Natural killer cell (primary cell): Measurements from ENCODE around the gene ACP2. TPM values are rescaled to one million over a fixed set of nuclear protein-coding genes. Genes with fewer than 3 reads are reported as not detected.

Experiments
- ATAC-seq, 3 donors: fragments of 150-1000 bp in 2 of 3; fragments of 200-7000 bp in 1 of 3; cut with Tn5 transposase; 1 replicate in 1 of 3; 2 replicates in 2 of 3; pipeline ENCODE4 v1.10.0; 2021; ENCODE audit warnings: mild to moderate bottlenecking in 2 of 3, moderate library complexity in 2 of 3
- DNase-seq, 2 donors: peaks; one replicate each; pipeline versions ENCODE4 v3.0.0 to v3.0.0-alpha.2; 2013 to 2021; ENCODE audit warnings: mixed read lengths in 1 of 2
- H3K27ac ChIP-seq: one replicate; pipeline ENCODE4 v1.5.1; 2013; ENCODE audit warnings: mild to moderate bottlenecking, low read length
- H3K27me3 ChIP-seq: one replicate; pipeline ENCODE4 v1.6.1; 2013; ENCODE audit warnings: low read length; ENCODE audit not compliant: control insufficient read depth, insufficient read depth
- H3K36me3 ChIP-seq: one replicate; pipeline ENCODE4 v1.6.1; 2013; ENCODE audit warnings: low read length; ENCODE audit not compliant: control insufficient read depth, insufficient read depth
- H3K4me1 ChIP-seq: one replicate; pipeline ENCODE4 v1.6.1; 2013; ENCODE audit warnings: low read length; ENCODE audit not compliant: control insufficient read depth, insufficient read depth
- H3K4me3 ChIP-seq: one replicate; pipeline ENCODE4 v1.5.1; 2013; ENCODE audit warnings: low read length
- H3K9me3 ChIP-seq: one replicate; pipeline ENCODE4 v1.6.1; 2013; ENCODE audit warnings: low read length; ENCODE audit not compliant: control insufficient read depth, insufficient read depth
- H3K27ac Mint-ChIP-seq, 2 donors: one replicate each; pipeline ENCODE4 v1.8.0; 2022; ENCODE audit warnings: mild to moderate bottlenecking in 2 of 2, mixed read lengths in 2 of 2, moderate library complexity in 1 of 2
- H3K27me3 Mint-ChIP-seq, 2 donors: one replicate each; pipeline ENCODE4 v1.8.0; 2022; ENCODE audit warnings: low read depth in 2 of 2, mixed read lengths in 2 of 2
- H3K36me3 Mint-ChIP-seq: one replicate; pipeline ENCODE4 v1.8.0; 2022; ENCODE audit warnings: mixed read lengths
- H3K4me1 Mint-ChIP-seq, 2 donors: one replicate each; pipeline ENCODE4 v1.8.0; 2022; ENCODE audit warnings: mixed read lengths in 2 of 2
- H3K4me3 Mint-ChIP-seq: one replicate; pipeline ENCODE4 v1.8.0; 2022; ENCODE audit warnings: mild to moderate bottlenecking, moderate library complexity, mixed read lengths
- H3K9me3 Mint-ChIP-seq, 2 donors: one replicate each; pipeline ENCODE4 v1.8.0; 2022; ENCODE audit warnings: mixed read lengths in 2 of 2
- CTCF ChIP-seq: fragments of 200-600 bp; IDR thresholded peaks from one replicate; pipeline ENCODE4 v1.8.0; 2022; ENCODE audit warnings: antibody characterized with exemption
- WGBS: methylation state at CpG from one replicate; pipeline ENCODE4 v1.1.7; 2013; ENCODE audit warnings: missing lambda C conversion rate; ENCODE audit not compliant: insufficient coverage; 5-methylcytosine and 5-hydroxymethylcytosine counted together
- intact Hi-C: fragments of 100-400 bp; cut with micrococcal nuclease; formaldehyde crosslinking; loops from one replicate; pipeline ENCODE4 v1.14.2; 2022
- total RNA-seq, 4 donors: library from RNA; stranded (reverse); fragments of 120-200 nt in 1 of 4; gene quantifications; one replicate each; pipeline versions ENCODE4 v1.2.3 to v1.2.4, GENCODE V29; 2013 to 2022

The ACP2 gene
- total RNA-seq, 3 donors from 2014 or later (not counting 1 experiment from before 2014, with no cell fraction given) = 15.5 to 21.9 (median 16.8) TPM

GRCh38 chr11:47261291-47261800 lies 12.7 kb upstream of the ACP2 start:
- Histone ChIP-seq H3K4me1 (peaks cover 44% of the 10 kb centered on the region), H3K9me3 (no peaks in the 10 kb centered on the region), H3K4me3 (no peak overlapping the region), H3K36me3 (no peaks in the 10 kb centered on the region), H3K27ac (no peak overlapping the region), H3K27me3 (no peaks in the 10 kb centered on the region)
- Mint-ChIP-seq H3K36me3 (no peaks in the 10 kb centered on the region), H3K4me3 (no peak overlapping the region), H3K4me1 (peaks cover 27 to 34% of the 10 kb centered on the region in 2 donors), H3K9me3 (no peaks in the 10 kb centered on the region), H3K27ac (no peak overlapping the region), H3K27me3 (no peaks in the 10 kb centered on the region)
- WGBS = 92% methylated on average over 22 of the region's 22 CpGs
- no peak for ATAC-seq
- no peak for TF ChIP-seq CTCF
- intact Hi-C loops = no loop called here
- DNase-seq = no peak

- Mint-ChIP-seq H3K9me3 (no peaks in the 10 kb centered on the region), H3K27me3 (no peaks in the 10 kb centered on the region), H3K27ac (no peak overlapping the region), H3K4me1 (peaks cover 26 to 32% of the 10 kb centered on the region in 2 donors), H3K36me3 (no peaks in the 10 kb centered on the region), H3K4me3 (no peak overlapping the region)
- Histone ChIP-seq H3K4me3 (no peak overlapping the region), H3K9me3 (no peaks in the 10 kb centered on the region), H3K36me3 (no peaks in the 10 kb centered on the region), H3K27me3 (no peaks in the 10 kb centered on the region), H3K4me1 (peaks cover 37% of the 10 kb centered on the region), H3K27ac (no peak overlapping the region)
- no peak for TF ChIP-seq CTCF
- DNase-seq = no peak
- WGBS = 95% methylated on average over 19 of the region's 19 CpGs
- intact Hi-C loops = no loop called here
- ATAC-seq = no peak
Observed at GRCh38 chr11:47260366-47260765, 11.8 kb upstream of the ACP2 start.

- Mint-ChIP-seq H3K9me3 (no peaks in the 10 kb centered on the region), H3K27me3 (no peaks in the 10 kb centered on the region), H3K4me1 (peaks cover 22 to 32% of the 10 kb centered on the region in 2 donors), H3K27ac (no peak overlapping the region), H3K36me3 (no peaks in the 10 kb centered on the region), H3K4me3 (peak overlapping the region; percentile 37)
- ATAC-seq (peak; percentile 54 to 58 (median 58)), DNase-seq (peak in 1 of 2 donors; percentile 62)
- H3K4me1 ChIP-seq = peaks cover 29% of the 10 kb centered on the region
- H3K27me3 ChIP-seq = no peaks in the 10 kb centered on the region
- H3K27ac ChIP-seq = no peak overlapping the region
- TF ChIP-seq CTCF = peak; percentile 22
- H3K4me3 ChIP-seq = no peak overlapping the region
- 48% methylated on average over 10 of the region's 10 CpGs for WGBS
- H3K36me3 ChIP-seq = no peaks in the 10 kb centered on the region
- H3K9me3 ChIP-seq = no peaks in the 10 kb centered on the region
- intact Hi-C loops = loop anchor here (5.0 kb wide), 1 partner anchor 148 kb away; the partner anchor contains the start of gene SLC39A13
Observed at GRCh38 chr11:47259232-47259977, 10.8 kb upstream of the ACP2 start.
